Measurements from ENCODE around the gene TMED6. TPM values are rescaled to one million over a fixed set of nuclear protein-coding genes. Genes with fewer than 3 reads are reported as not detected.

Gene TMED6
- total and polyA plus RNA-seq, 2 experiments from 2014 or later = 0.29 TPM; not detected in 1

DNA sequence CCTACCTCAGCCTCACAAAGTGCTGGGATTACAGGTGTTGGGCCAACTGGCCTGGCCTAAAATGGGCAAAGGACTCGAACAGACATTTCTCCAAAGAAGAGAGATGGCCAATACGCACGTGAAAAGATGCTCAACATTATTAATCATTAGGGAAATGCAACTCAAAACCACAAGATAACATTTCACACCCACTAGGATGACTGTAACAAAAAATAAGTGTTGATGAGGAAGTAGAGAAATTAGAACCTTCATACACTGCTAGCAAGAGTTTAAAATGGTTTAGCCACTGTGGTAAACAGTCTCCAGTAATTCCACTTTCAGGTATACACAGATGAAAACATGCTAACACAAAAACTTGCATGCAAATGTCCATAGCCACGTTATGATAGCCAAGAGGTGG lies 5.7 kb downstream of the TMED6 start:
- Histone ChIP-seq H3K27ac (ENCODE audit: low read depth) (no peak overlapping the region), H3F3A (replicated peaks; ENCODE audit: low read depth) (peaks cover 11% of the 10 kb centered on the region; the same call in 1 of the 2 replicates), H3K36me3 (ENCODE audit: insufficient read depth) (peaks cover 30% of the 10 kb centered on the region), H3K4me3 (no peak overlapping the region), H4K20me1 (replicated peaks; ENCODE audit: insufficient read depth) (no peaks in the 10 kb centered on the region), H3K27me3 (ENCODE audit: insufficient read depth) (no peaks in the 10 kb centered on the region), H3K79me2 (replicated peaks; ENCODE audit: insufficient read depth) (peaks cover 15% of the 10 kb centered on the region), H3K9me2 (ENCODE audit: insufficient read depth) (no peaks in the 10 kb centered on the region), H2AFZ (no peak overlapping the region), H3K4me2 (no peak overlapping the region), H3K4me1 (ENCODE audit: insufficient read depth) (0 out of 2 replicates have a peak, but pooled peaks cover 1% of the 10 kb centered on the region)
- no peak for ATAC-seq
- TF ChIP-seq CREB1 (CRISPR knock-in tag; IDR thresholded peaks at IDR 0.05; ENCODE audit: low read depth) (no peak), NANOG (IDR thresholded peaks at IDR 0.05; ENCODE audit: borderline replicate concordance) (no peak), POLR2AphosphoS5 (IDR thresholded peaks at IDR 0.05; ENCODE audit: low read depth) (no peak), STAT1 (IDR thresholded peaks at IDR 0.05; ENCODE audit: unreplicated experiment) (no peak), JUNB (IDR thresholded peaks at IDR 0.05; ENCODE audit: unreplicated experiment) (no peak), ZNF331 (CRISPR knock-in tag; IDR thresholded peaks at IDR 0.05; ENCODE audit: low read depth) (no peak)
- TF ChIP-seq, protein P1, sequence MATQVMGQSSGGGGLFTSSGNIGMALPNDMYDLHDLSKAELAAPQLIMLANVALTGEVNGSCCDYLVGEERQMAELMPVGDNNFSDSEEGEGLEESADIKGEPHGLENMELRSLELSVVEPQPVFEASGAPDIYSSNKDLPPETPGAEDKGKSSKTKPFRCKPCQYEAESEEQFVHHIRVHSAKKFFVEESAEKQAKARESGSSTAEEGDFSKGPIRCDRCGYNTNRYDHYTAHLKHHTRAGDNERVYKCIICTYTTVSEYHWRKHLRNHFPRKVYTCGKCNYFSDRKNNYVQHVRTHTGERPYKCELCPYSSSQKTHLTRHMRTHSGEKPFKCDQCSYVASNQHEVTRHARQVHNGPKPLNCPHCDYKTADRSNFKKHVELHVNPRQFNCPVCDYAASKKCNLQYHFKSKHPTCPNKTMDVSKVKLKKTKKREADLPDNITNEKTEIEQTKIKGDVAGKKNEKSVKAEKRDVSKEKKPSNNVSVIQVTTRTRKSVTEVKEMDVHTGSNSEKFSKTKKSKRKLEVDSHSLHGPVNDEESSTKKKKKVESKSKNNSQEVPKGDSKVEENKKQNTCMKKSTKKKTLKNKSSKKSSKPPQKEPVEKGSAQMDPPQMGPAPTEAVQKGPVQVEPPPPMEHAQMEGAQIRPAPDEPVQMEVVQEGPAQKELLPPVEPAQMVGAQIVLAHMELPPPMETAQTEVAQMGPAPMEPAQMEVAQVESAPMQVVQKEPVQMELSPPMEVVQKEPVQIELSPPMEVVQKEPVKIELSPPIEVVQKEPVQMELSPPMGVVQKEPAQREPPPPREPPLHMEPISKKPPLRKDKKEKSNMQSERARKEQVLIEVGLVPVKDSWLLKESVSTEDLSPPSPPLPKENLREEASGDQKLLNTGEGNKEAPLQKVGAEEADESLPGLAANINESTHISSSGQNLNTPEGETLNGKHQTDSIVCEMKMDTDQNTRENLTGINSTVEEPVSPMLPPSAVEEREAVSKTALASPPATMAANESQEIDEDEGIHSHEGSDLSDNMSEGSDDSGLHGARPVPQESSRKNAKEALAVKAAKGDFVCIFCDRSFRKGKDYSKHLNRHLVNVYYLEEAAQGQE (IDR thresholded peaks at IDR 0.05; ENCODE audit: unreplicated experiment) = no peak
- peaks cover 37% of the 10 kb centered on the region for H3K36me3 Mint-ChIP-seq (ENCODE audit: low read depth)
- no peaks in the 10 kb centered on the region for H3K27me3 Mint-ChIP-seq (ENCODE audit: insufficient read depth, low read depth, poor library complexity)
- DNase-seq (ENCODE audit: low spot score) = no peak
- H3K4me3 Mint-ChIP-seq = no peak overlapping the region
- H3K27ac Mint-ChIP-seq = no peak overlapping the region
- H3K9me3 Mint-ChIP-seq = no peaks in the 10 kb centered on the region
- peaks cover 7% of the 10 kb centered on the region; the same call in 2 of the 3 replicates for H3K4me1 Mint-ChIP-seq

DNA sequence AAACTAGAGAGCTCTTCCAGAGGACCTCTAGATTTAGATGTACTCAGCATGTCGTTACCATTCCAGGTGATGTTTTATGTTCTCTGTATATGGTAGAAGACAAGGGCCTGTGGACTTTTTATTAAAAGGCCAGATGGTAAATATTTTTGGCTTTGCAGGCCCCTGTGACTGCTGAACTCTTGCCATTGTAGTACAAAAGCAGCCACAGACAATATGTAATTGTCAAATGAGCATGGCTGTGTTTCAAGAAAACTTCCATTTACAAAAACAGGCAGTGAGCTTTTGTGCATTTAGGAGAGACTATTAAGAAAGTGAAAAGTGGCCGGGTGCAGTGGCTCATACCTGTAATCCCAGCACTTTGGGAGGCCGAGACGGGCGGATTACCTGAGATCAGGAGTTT lies 7.4 kb downstream of the TMED6 start:
- Mint-ChIP-seq H3K36me3 (ENCODE audit: low read depth) (peaks cover 53% of the 10 kb centered on the region), H3K27ac (no peak overlapping the region), H3K4me1 (peaks cover 12% of the 10 kb centered on the region), H3K4me3 (no peak overlapping the region), H3K27me3 (ENCODE audit: insufficient read depth, low read depth, poor library complexity) (peaks cover 9% of the 10 kb centered on the region), H3K9me3 (no peaks in the 10 kb centered on the region)
- peaks cover 30% of the 10 kb centered on the region for H3K36me3 ChIP-seq (ENCODE audit: insufficient read depth)
- H3F3A ChIP-seq (replicated peaks; ENCODE audit: low read depth) = peaks cover 16% of the 10 kb centered on the region; the same call in 1 of the 2 replicates
- 0 out of 2 replicates have a peak, but pooled peaks cover 3% of the 10 kb centered on the region for H4K20me1 ChIP-seq (replicated peaks; ENCODE audit: insufficient read depth)
- no peak overlapping the region for H2AFZ ChIP-seq
- H3K27ac ChIP-seq (ENCODE audit: low read depth) = no peak overlapping the region
- DNase-seq (ENCODE audit: low spot score) (no peak), ATAC-seq (no peak)
- H3K27me3 ChIP-seq (ENCODE audit: insufficient read depth) = no peaks in the 10 kb centered on the region
- no peak overlapping the region for H3K4me2 ChIP-seq
- peaks cover 9% of the 10 kb centered on the region; the same call in 1 of the 2 replicates for H3K4me1 ChIP-seq (ENCODE audit: insufficient read depth)
- H3K79me2 ChIP-seq (replicated peaks; ENCODE audit: insufficient read depth) = peaks cover 26% of the 10 kb centered on the region
- no peaks in the 10 kb centered on the region for H3K9me2 ChIP-seq (ENCODE audit: insufficient read depth)
- H3K4me3 ChIP-seq = no peak overlapping the region
- TF ChIP-seq, protein P2, sequence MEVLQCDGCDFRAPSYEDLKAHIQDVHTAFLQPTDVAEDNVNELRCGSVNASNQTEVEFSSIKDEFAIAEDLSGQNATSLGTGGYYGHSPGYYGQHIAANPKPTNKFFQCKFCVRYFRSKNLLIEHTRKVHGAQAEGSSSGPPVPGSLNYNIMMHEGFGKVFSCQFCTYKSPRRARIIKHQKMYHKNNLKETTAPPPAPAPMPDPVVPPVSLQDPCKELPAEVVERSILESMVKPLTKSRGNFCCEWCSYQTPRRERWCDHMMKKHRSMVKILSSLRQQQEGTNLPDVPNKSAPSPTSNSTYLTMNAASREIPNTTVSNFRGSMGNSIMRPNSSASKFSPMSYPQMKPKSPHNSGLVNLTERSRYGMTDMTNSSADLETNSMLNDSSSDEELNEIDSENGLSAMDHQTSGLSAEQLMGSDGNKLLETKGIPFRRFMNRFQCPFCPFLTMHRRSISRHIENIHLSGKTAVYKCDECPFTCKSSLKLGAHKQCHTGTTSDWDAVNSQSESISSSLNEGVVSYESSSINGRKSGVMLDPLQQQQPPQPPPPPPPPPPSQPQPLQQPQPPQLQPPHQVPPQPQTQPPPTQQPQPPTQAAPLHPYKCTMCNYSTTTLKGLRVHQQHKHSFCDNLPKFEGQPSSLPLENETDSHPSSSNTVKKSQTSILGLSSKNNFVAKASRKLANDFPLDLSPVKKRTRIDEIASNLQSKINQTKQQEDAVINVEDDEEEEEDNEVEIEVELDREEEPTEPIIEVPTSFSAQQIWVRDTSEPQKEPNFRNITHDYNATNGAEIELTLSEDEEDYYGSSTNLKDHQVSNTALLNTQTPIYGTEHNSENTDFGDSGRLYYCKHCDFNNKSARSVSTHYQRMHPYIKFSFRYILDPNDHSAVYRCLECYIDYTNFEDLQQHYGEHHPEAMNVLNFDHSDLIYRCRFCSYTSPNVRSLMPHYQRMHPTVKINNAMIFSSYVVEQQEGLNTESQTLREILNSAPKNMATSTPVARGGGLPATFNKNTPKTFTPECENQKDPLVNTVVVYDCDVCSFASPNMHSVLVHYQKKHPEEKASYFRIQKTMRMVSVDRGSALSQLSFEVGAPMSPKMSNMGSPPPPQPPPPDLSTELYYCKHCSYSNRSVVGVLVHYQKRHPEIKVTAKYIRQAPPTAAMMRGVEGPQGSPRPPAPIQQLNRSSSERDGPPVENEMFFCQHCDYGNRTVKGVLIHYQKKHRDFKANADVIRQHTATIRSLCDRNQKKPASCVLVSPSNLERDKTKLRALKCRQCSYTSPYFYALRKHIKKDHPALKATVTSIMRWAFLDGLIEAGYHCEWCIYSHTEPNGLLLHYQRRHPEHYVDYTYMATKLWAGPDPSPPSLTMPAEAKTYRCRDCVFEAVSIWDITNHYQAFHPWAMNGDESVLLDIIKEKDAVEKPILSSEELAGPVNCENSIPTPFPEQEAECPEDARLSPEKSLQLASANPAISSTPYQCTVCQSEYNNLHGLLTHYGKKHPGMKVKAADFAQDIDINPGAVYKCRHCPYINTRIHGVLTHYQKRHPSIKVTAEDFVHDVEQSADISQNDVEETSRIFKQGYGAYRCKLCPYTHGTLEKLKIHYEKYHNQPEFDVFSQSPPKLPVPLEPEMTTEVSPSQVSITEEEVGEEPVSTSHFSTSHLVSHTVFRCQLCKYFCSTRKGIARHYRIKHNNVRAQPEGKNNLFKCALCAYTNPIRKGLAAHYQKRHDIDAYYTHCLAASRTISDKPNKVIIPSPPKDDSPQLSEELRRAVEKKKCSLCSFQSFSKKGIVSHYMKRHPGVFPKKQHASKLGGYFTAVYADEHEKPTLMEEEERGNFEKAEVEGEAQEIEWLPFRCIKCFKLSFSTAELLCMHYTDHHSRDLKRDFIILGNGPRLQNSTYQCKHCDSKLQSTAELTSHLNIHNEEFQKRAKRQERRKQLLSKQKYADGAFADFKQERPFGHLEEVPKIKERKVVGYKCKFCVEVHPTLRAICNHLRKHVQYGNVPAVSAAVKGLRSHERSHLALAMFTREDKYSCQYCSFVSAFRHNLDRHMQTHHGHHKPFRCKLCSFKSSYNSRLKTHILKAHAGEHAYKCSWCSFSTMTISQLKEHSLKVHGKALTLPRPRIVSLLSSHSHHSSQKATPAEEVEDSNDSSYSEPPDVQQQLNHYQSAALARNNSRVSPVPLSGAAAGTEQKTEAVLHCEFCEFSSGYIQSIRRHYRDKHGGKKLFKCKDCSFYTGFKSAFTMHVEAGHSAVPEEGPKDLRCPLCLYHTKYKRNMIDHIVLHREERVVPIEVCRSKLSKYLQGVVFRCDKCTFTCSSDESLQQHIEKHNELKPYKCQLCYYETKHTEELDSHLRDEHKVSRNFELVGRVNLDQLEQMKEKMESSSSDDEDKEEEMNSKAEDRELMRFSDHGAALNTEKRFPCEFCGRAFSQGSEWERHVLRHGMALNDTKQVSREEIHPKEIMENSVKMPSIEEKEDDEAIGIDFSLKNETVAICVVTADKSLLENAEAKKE (CRISPR knock-in tag; IDR thresholded peaks at IDR 0.05) = no peak
- no peak for TF ChIP-seq STAT1 (IDR thresholded peaks at IDR 0.05; ENCODE audit: unreplicated experiment)
- no peak for TF ChIP-seq NANOG (IDR thresholded peaks at IDR 0.05; ENCODE audit: borderline replicate concordance)
- TF ChIP-seq POLR2AphosphoS5 (IDR thresholded peaks at IDR 0.05; ENCODE audit: low read depth) = no peak
- TF ChIP-seq ZNF114 (CRISPR knock-in tag; IDR thresholded peaks at IDR 0.05) = no peak
- TF ChIP-seq ZNF331 (CRISPR knock-in tag; IDR thresholded peaks at IDR 0.05; ENCODE audit: low read depth) = no peak
- TF ChIP-seq JUNB (IDR thresholded peaks at IDR 0.05; ENCODE audit: unreplicated experiment) = no peak
- TF ChIP-seq, protein P3, sequence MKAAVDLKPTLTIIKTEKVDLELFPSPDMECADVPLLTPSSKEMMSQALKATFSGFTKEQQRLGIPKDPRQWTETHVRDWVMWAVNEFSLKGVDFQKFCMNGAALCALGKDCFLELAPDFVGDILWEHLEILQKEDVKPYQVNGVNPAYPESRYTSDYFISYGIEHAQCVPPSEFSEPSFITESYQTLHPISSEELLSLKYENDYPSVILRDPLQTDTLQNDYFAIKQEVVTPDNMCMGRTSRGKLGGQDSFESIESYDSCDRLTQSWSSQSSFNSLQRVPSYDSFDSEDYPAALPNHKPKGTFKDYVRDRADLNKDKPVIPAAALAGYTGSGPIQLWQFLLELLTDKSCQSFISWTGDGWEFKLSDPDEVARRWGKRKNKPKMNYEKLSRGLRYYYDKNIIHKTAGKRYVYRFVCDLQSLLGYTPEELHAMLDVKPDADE (IDR thresholded peaks at IDR 0.05) = no peak
- no peak for TF ChIP-seq EZH2 (IDR thresholded peaks at IDR 0.05; ENCODE audit: low read depth, unreplicated experiment)

Data from GM23338 (cell line).